Posterior vena cava (tissue), 2 donors: Measurements from ENCODE around the gene TMEM62. TPM values are rescaled to one million over a fixed set of nuclear protein-coding genes. Genes with fewer than 3 reads are reported as not detected.
A peak's percentile ranks its signal among the peaks of the same experiment; 100 is the strongest.
"Not testable (repeated sequence)": the region's sequence is repeated elsewhere in the genome, so short reads cannot be mapped to it uniquely, and the experiment has no call there.

ENCODE experiments used
- DNase-seq: peaks from one replicate; pipeline ENCODE4 v3.0.0-alpha.2; 2020; ENCODE audit warnings: low spot score
- intact Hi-C, 2 donors: fragments of 100-400 bp; cut with DNase I; formaldehyde crosslinking; loops; one replicate each; pipeline versions ENCODE4 v1.14.1 to v1.14.2; 2022 to 2023
- total RNA-seq, 2 donors: library from RNA; stranded (reverse); fragmentation: NEBNext Ultra II Directional; extraction: Animal tissue kit (Norgen Biotek cat#: 25700); gene quantifications; one replicate each; pipeline ENCODE4 v1.2.1, GENCODE V29; 2021
- donor health status: DM: yes; HTN: yes; CAD: no.
- donor health status: DM: yes; HTN: yes; CAD: no.

The TMEM62 gene
- total RNA-seq, 2 donors from 2014 or later, result 16.0 to 17.3 TPM

DNA sequence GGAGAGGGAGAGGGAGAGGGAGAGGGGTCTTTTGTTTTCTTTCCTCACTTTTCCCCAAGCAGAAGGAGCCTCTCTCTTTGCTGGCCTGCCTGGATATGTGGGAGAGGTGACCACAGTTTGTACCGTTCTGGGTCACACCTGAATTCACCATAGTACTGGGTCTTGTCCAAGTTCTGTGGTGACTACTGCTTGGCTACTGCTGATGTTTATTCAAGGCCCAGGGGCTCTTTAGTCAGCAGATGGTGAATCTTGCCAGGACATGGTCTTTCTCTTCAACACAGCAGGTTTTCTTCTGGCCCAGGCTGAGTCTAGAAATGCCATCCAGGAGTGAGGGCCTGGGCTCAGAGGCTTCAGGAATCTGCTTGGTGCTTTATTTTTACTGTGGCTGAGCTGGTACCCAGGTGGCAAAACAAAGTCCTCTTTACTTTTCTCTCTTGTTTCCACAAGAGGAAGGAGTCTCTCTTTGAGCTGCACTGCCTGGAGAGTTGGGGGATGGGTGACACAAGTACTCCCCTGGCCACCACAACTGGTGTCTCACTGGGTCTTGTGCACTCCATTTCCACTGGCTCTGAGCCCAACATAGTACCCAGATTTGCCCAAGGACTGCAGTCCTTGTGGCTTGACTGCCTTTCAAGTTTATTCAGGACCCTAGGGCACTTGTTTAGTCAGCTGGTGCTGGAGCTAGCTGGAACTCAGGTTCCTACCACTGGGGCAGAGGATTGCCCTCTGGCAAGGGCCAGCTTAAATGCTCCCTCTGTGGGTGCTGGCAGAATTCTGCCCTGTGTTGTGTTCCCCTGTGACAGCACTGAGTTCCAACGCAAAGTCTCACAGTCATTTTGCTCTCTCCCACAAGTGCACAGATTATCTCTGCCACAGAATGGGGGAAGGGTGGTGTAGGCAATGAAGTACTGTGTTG lies 35.1 kb downstream of the TMEM62 start:
- no peak for DNase-seq
- intact Hi-C loops, result no loop called here

DNA sequence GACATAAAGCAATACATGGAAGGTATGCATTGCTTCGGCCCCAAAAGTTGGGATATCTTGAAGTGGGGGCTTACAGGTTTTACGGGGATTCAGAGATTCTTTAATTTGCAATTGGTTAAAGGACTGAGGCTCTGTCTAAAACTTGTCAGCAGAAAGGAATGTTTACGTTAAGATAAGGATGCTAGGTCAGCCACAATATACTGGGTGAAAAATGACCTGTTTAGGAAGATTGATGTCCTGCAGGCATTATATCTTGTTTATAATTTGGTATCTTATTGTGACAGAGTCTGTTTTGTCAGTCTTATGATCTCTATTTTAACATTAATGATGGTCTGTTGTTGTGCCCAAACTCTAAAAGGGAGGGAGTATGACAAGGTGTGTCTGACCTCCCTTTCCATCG lies 36.5 kb downstream of the TMEM62 start:
- DNase-seq, result no peak
- intact Hi-C loops, result no loop called here

DNA sequence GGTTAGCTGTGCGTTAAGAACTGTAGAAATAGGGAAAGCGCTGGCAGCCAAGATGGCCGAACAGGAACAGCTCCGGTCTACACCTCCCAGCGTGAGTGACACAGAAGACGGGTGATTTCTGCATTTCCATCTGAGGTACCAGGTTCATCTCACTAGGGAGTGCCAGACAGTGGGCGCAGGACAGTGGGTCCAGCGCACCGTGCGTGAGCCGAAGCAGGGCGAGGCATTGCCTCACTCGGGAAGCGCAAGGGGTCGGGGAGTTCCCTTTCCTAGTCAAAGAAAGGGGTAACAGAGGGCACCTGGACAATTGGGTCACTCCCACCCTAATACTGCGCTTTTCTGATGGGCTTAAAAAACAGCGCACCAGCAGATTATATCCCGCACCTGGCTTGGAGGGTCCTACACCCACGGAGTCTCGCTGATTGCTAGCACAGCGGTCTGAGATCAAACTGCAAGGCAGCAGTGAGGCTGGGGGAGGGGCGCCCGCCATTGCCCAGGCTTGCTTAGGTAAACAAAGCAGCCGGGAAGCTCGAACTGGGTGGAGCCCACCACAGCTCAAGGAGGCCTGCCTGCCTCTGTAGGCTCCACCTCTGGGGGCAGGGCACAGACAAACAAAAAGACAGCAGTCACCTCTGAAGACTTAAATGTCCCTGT lies 42.4 kb downstream of the TMEM62 start:
- intact Hi-C loops, DNase-seq: not testable (repeated sequence)

DNA sequence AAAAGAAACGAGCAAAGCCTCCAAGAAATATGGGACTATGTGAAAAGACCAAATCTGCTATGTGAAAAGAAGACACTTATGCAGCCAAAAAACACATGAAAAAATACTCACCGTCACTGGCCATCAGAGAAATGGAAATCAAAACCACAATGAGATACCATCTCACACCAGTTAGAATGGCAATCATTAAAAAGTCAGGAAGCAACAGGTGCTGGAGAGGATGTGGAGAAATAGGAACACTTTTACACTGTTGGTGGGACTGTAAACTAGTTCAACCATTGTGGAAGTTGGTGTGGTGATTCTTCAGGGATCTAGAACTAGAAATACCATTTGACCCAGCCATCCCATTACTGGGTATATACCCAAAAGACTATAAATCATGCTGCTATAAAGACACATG lies 43.8 kb downstream of the TMEM62 start:
- intact Hi-C loops, DNase-seq: not testable (repeated sequence)

DNA sequence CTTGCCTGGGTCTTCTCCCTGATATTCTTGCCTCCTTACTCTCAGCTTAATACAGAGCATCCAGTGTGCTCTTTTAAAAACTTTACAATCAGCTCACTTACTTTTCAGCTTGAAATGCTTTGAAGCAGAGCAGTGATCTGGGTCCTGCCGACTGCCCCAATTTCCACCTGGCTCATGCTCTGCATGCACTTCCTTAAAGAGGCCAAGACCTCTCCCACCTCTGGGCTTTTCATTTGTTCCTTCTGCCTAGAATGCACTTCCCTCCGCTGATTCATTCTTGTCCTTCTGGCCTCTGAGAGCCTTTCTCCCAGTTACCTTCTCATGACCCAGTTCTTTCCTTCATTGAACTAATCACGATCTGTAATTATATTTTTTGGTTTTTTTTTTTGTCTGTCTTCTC lies 49.9 kb downstream of the TMEM62 start:
- intact Hi-C loops, result no loop called here
- DNase-seq, result no peak

DNA sequence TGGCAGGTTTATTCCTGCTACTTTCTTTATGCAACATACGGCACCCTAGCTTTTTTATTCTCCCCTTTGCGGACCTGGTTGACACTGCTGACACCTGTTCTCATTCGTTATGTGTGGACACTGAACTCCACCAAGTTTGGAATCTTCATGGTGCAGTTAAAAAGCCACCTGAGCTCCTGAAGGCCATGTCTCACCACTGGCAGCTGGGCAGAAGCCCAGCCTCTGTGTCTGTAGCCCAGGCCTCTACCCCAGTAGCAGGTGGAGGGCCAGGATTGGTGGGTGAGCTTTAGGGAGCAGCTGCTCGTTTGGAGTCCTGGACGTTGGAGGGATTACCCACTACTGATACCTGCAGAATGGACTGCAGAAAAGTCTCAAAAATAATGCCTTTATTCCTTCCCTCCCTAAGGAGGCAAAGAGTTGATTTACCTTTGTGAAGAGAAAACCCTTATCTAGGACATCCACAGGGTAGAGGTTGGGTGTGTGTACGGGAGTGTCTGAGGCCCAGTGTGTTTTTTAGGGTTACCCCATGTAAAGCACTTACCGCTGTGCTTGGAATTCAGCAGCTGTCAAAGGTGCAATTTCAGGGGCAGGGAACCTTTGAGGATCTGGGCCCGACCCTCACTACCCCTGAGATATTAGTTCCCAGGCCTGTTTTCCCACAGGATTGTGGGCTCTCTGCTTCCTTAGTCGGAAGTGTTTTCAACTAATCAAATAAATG lies 51.2 kb downstream of the TMEM62 start:
- intact Hi-C loops, result no loop called here
- DNase-seq, result no peak

DNA sequence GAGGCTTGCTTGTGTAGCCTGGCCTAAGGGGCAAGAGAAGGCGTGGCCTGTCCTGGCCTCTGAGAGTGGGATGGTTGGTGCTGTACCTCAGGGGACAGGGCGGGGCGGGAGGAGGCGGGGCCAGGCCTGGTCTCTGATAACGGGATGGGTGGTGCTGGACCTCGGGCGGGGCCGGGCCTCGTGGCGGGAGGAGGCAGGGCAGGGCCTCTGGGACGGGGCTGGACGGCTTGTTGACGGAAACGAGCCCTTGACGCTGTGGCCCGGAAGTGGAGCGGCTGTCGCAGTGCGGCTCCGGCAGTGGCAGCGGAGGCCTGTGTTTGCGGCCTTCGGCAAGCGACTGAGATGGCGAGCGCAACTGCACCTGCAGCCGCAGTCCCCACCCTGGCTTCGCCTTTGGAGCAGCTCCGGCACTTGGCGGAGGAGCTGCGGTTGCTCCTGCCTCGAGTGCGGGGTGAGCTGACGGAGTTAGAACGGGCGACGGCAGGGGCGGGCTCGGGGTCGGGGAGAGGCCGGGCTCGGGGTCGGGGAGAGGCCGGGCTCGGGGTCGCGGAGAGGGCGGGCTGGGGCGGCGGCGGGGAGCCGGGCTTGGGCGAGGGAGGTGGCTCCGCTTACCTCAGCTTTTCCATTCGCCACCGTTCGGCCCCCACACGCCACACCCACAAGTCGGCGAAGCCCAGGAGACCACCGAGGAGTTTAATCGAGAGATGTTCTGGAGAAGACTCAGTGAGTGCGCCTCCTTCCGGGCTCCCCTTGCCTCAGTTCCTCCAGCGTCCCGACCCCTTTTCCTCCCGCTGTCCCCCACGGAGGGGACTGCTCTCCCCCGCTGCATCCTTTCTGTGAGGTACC lies 52.0 kb downstream of the TMEM62 start, which contains the start of gene CCNDBP1:
Gene CCNDBP1, plus strand, starts transcription at position 247 of the 846 bp plus-strand sequence. Its CDS starts 96 bp downstream, at position 343.
- peak; percentile 99 for DNase-seq
- intact Hi-C loops, result no loop called here

DNA sequence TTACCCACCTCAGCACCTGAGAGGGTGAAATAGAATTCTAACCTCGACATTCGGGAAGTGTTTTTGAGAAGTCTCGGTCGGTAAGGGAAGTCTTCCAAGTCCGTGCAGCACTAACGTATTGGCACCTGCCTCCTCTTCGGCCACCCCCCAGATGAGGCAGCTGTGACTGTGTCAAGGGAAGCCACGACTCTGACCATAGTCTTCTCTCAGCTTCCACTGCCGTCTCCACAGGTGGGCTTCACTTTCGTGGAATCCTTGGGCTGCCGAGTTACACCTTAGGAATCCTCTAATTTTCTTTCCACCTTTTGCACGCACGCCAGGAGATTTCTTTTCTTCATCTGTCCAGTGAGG lies 52.6 kb downstream of the TMEM62 start:
- intact Hi-C loops, result no loop called here
- no peak for DNase-seq

DNA sequence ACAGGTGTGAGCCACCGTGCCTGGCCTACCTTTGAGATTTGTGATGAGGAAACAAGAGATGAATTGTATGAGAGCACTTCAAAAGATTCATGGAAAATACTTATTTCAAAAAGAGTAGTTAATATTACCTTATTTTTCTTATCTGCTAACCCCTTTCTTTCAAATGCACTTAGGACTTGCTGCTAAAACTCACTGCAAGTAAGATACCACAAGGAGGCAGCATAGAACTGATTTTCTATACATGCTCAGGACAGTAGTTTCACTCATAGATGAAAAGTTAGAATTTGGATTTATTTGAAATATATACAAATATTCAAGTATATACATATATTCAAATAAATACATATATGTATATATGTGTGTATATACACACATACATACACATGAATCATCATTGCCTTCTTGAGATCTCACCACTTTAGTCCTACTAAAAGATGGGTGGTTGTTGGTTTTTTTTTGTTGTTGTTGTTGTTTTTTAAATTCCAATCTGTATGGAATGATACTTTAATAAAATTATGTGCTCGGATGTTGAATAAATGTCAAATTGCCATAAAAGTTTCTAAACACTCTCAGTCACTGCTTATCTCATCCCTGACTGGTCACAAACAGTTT lies 54.3 kb downstream of the TMEM62 start:
- no peak for DNase-seq
- intact Hi-C loops, result no loop called here

DNA sequence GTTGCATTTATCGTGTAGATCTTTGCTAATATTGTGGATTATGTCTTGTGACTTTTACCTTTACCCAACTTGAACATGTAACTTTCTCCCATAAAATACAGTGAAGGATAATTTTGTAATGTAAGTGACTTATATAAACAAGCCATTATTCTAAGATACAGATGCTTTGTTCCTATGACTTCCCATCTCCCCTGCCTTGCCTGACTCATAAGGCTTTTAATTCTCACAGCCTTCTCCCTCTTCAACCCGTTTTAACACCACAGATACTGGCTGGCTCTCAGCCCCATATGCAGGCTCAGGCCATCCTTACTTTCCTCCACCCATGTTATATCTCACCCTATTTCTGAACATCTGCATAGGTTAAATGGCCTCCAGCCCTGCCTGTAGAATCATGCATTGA lies 55.9 kb downstream of the TMEM62 start:
- intact Hi-C loops, result no loop called here

DNA sequence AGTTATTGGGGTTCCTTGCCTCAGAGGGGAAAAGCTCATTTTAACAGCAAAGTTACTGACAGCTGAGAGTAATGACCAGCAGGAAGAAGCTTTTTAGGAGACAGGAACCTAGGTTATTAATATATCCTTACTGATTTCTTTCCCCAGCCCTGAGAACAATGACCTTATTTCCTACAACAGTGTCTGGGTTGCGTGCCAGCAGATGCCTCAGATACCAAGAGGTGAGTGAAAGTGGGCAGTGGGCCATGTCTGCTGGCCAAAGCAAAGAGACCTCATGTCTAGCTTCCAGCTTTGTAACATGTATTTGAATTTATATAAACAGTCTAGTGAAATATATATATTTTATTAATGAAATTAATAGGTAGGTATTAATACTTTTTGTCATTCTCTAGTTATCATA lies 56.8 kb downstream of the TMEM62 start:
- intact Hi-C loops, result no loop called here
- no peak for DNase-seq

More for the DNA sequence above, 55.9 kb downstream of the TMEM62 start:
- DNase-seq, result no peak

DNA sequence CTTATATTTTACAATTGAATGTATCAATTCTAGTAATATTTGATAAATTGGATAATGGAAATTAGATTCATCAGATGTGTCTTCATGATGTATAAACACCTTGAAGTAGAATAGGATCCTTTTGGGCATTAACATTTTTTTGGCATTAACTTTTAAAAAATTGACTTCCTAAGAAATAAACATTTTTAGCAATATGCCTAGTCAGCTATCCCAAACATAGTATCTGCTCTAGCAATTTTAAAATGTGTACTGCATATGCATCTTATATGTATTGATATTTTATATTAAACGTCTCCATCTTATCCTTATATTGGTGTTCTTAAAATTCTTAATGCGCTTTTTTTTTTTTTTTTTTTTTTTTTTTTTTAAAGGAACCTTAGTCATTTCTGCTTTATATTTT lies 60.3 kb downstream of the TMEM62 start:
- DNase-seq, result no peak
- intact Hi-C loops, result no loop called here

DNA sequence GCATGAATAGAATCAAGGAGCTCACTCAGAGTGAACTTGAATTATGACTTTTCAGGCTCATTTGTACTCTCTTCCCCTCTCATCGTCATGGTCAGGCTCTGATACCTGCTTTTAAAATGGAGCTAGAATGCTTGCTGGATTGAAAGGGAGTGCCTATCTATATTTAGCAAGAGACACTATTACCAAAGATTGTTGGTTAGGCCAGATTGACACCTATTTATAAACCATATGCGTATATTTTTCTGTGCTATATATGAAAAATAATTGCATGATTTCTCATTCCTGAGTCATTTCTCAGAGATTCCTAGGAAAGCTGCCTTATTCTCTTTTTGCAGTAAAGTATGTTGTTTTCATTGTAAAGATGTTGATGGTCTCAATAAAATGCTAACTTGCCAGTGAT lies 61.4 kb downstream of the TMEM62 start:
- intact Hi-C loops, result no loop called here
- DNase-seq, result no peak

DNA sequence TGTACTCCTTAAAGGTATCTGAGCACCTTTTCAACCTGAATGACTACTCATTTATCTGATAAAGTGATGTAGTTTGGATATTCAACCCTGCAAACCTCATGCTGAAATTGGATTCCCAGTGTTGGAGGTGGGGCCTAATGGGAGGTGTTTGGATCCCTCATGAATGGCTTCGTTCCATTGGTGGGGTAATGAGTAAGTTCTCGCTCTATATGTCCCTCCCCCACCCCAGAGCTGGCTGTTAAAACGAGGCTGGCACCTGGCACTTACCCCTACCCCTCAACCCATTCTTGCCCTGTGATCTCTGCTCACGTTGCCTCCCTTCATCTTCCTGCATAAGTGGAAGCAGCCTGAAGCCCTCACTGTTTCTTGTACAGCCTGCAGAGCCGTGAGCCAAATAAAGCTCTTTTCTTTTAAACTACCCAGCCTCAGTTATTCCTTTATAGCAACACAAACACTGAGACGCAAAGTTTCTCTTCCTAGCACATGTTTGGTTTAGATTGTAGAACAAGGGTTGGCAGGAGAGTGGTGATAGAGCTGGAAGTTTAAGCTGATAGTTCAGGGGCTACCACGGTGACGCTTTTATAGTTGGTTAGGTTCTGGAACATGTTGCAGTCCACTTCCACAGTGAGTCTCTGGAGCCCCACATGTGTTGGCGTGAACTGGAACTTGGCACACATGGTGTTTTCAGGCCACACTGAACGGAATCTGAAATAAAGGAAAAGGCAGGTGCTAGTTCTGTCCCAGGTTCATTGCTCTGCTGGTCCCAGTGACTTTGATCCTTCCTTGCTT lies 63.6 kb downstream of the TMEM62 start:
- intact Hi-C loops, result no loop called here
- peak; percentile 34 for DNase-seq

DNA sequence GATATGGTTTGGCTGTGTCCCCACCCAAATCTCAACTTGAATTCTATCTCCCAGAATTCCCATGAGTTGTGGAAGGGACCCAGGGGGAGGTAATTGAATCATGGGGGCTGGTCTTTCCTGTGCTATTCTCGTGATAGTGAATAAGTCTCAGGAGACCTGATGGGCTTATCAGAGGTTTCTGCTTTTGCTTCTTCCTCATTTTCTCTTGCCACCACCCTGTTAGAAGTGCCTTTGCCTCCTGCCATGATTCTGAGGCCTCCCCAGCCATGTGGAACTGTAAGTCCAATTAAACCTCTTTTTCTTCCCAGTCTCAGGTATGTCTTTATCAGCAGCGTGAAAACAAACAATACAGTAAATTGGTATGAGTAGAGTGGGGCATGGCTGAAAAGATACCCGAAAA lies 64.4 kb downstream of the TMEM62 start:
- DNase-seq, intact Hi-C loops: not testable (repeated sequence)

DNA sequence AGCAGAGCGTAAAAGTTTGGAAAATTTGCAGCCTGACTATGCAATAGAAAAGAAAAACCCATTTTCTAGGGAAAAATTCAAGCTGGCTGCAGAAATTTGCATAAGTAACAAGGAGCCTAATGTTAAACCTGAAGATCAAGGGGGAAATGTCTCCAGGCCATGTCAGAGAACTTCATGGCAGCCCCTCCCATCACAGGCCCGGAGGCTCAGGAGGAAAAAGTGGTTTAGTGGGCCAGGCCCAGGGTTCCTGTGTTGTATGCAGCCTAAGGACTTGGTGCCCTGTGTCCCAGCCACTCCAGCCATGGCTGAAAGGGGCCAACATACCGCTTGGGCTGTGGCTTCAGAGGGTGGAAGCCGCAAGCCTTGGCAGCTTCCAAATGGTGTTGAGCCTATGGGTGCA lies 65.2 kb downstream of the TMEM62 start:
- intact Hi-C loops, result not testable (repeated sequence)

DNA sequence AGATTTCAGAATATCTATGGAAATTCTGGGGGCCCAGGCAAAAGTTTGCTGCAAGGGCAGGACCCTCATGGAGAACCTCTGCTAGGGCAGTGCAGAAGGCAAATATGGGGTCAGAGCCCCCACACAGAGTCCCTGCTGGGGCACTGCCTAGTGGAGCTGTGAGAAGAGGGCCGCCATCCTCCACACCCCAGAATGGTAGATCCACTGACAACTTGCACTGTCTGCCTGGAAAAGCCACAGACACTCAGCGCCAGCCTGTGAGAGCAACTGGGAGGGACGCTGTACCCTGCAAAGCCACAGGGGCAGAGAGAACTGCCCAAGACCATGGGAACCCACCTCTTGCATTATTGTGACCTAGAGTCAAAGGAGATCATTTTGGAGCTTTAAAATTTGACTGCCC lies 65.6 kb downstream of the TMEM62 start:
- intact Hi-C loops, result no loop called here
- peak; percentile 61 for DNase-seq

More for the DNA sequence above, 65.2 kb downstream of the TMEM62 start:
- DNase-seq, result not testable (repeated sequence)

DNA sequence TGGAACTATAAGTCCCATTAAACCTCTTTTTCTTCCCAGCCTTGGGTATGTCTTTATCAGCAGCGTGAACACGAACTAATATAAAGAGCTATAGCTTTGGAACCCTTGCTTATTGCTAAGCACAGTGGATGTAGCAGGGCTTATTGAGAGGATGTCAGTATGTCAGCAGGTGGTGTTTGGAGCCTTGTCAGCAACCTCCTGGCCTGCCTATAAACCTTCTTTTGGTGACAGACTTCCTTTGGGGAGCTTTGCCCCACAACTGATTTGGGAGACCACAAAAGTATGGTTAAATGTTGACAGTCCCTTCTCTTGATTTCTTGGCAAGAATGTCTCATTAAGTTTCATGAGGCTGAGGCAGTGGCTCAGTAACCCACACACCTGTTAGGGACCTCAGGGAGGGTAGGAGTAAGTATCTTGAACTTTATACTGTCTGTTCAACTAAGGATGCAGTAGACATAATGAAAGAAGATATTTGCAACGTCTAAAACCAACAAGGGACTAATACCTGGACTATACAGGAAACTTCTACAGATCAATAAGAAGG lies 66.6 kb downstream of the TMEM62 start:
- DNase-seq, result no peak
- intact Hi-C loops, result no loop called here
